HEK293 (cell line): ENCODE measurements around the gene DNM1L.

Experiments
- SP7 ChIP-seq: fragments of 450-650 bp; formaldehyde crosslinking; IDR thresholded peaks from 2 replicates; pipeline ENCODE4 v1.5.1; 2016; ENCODE audit warnings: missing biosample characterization, missing genetic modification characterization
- ZNF114 ChIP-seq: fragments of 450-650 bp; formaldehyde crosslinking; IDR thresholded peaks from 2 replicates; pipeline ENCODE4 v1.5.0; 2017; ENCODE audit warnings: missing biosample characterization, missing genetic modification characterization
- ZNF121 ChIP-seq: fragments of 450-650 bp; formaldehyde crosslinking; IDR thresholded peaks from 2 replicates; pipeline ENCODE4 v1.5.1; 2016; ENCODE audit warnings: missing biosample characterization, missing genetic modification characterization
- ZNF423 ChIP-seq: fragments of 450-650 bp; formaldehyde crosslinking; IDR thresholded peaks from 2 replicates; pipeline ENCODE4 v1.5.1; 2016; ENCODE audit warnings: missing biosample characterization, missing genetic modification characterization
- ZNF747 ChIP-seq: fragments of 450-650 bp; formaldehyde crosslinking; IDR thresholded peaks from 2 replicates; pipeline ENCODE4 v1.5.1; 2016; ENCODE audit warnings: missing biosample characterization, missing genetic modification characterization
- TF ChIP-seq, protein P1 (sequence below): fragments of 450-650 bp; formaldehyde crosslinking; IDR thresholded peaks from 2 replicates; pipeline ENCODE4 v1.5.1; 2016; ENCODE audit warnings: missing biosample characterization, missing genetic modification characterization
- TF ChIP-seq, protein P2 (sequence below): fragments of 450-650 bp; formaldehyde crosslinking; IDR thresholded peaks from 2 replicates; pipeline ENCODE4 v1.5.1; 2016; ENCODE audit warnings: missing biosample characterization, missing genetic modification characterization
- TF ChIP-seq, protein P3 (sequence below): fragments of 450-650 bp; formaldehyde crosslinking; IDR thresholded peaks from 2 replicates; pipeline ENCODE4 v1.5.1; 2016; ENCODE audit warnings: missing biosample characterization, missing genetic modification characterization
- TF ChIP-seq, protein P4 (sequence below): fragments of 450-650 bp; formaldehyde crosslinking; IDR thresholded peaks from 2 replicates; pipeline ENCODE4 v1.5.1; 2017; ENCODE audit warnings: missing biosample characterization, mild to moderate bottlenecking, missing genetic modification characterization, moderate library complexity

DNA sequence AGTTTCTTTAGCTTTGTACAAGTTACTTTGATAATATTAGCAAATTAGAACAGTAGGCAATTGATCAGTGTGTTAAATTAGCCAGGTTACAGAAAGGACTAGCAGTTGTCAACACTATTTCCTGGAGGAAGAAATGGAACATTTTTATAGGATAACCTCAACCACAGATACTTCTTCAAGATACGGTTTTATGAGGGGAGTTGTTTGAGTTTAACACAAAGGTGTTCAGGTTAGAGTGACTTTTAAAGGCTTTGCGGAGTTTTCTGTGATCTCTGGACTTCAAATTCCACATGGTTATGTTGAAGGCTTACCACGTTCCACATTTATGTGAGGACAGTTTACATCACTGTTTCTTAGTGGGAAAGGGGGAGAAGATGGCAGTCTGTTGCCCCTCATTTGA, 57.3 kb downstream of the DNM1L start:
- TF ChIP-seq, protein P1, sequence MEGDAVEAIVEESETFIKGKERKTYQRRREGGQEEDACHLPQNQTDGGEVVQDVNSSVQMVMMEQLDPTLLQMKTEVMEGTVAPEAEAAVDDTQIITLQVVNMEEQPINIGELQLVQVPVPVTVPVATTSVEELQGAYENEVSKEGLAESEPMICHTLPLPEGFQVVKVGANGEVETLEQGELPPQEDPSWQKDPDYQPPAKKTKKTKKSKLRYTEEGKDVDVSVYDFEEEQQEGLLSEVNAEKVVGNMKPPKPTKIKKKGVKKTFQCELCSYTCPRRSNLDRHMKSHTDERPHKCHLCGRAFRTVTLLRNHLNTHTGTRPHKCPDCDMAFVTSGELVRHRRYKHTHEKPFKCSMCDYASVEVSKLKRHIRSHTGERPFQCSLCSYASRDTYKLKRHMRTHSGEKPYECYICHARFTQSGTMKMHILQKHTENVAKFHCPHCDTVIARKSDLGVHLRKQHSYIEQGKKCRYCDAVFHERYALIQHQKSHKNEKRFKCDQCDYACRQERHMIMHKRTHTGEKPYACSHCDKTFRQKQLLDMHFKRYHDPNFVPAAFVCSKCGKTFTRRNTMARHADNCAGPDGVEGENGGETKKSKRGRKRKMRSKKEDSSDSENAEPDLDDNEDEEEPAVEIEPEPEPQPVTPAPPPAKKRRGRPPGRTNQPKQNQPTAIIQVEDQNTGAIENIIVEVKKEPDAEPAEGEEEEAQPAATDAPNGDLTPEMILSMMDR (tag by site-specific recombination) = no peak
- no peak for TF ChIP-seq ZNF423 (tag by site-specific recombination)
- TF ChIP-seq, protein P2, sequence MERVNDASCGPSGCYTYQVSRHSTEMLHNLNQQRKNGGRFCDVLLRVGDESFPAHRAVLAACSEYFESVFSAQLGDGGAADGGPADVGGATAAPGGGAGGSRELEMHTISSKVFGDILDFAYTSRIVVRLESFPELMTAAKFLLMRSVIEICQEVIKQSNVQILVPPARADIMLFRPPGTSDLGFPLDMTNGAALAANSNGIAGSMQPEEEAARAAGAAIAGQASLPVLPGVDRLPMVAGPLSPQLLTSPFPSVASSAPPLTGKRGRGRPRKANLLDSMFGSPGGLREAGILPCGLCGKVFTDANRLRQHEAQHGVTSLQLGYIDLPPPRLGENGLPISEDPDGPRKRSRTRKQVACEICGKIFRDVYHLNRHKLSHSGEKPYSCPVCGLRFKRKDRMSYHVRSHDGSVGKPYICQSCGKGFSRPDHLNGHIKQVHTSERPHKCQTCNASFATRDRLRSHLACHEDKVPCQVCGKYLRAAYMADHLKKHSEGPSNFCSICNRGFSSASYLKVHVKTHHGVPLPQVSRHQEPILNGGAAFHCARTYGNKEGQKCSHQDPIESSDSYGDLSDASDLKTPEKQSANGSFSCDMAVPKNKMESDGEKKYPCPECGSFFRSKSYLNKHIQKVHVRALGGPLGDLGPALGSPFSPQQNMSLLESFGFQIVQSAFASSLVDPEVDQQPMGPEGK (tag by site-specific recombination) = no peak
- TF ChIP-seq SP7 = no peak
- TF ChIP-seq, protein P3, sequence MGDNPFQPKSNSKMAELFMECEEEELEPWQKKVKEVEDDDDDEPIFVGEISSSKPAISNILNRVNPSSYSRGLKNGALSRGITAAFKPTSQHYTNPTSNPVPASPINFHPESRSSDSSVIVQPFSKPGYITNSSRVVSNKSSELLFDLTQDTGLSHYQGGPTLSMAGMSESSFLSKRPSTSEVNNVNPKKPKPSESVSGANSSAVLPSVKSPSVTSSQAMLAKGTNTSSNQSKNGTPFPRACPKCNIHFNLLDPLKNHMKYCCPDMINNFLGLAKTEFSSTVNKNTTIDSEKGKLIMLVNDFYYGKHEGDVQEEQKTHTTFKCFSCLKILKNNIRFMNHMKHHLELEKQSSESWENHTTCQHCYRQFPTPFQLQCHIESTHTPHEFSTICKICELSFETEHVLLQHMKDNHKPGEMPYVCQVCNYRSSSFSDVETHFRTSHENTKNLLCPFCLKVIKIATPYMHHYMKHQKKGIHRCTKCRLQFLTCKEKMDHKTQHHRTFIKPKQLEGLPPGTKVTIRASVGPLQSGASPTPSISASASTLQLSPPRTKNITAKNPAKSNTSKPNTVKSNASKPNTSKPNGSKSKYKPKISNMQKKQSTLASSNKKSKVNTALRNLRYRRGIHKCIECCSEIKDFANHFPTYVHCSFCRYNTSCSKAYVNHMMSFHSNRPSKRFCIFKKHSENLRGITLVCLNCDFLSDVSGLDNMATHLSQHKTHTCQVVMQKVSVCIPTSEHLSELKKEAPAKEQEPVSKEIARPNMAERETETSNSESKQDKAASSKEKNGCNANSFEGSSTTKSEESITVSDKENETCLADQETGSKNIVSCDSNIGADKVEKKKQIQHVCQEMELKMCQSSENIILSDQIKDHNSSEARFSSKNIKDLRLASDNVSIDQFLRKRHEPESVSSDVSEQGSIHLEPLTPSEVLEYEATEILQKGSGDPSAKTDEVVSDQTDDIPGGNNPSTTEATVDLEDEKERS = no peak
- TF ChIP-seq ZNF114 (tag by site-specific recombination) = no peak
- TF ChIP-seq, protein P4, sequence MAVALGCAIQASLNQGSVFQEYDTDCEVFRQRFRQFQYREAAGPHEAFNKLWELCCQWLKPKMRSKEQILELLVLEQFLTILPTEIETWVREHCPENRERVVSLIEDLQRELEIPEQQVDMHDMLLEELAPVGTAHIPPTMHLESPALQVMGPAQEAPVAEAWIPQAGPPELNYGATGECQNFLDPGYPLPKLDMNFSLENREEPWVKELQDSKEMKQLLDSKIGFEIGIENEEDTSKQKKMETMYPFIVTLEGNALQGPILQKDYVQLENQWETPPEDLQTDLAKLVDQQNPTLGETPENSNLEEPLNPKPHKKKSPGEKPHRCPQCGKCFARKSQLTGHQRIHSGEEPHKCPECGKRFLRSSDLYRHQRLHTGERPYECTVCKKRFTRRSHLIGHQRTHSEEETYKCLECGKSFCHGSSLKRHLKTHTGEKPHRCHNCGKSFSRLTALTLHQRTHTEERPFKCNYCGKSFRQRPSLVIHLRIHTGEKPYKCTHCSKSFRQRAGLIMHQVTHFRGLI (tag by site-specific recombination) = no peak
- no peak for TF ChIP-seq ZNF121
- TF ChIP-seq ZNF747 (tag by site-specific recombination) = no peak
